Osteoblast (primary cell): ENCODE data around the gene DPH1. TPM values are rescaled to one million over a fixed set of nuclear protein-coding genes. Genes with fewer than 3 reads are reported as not detected.

Source experiments
- DNase-seq: peaks from one replicate; pipeline ENCODE4 v3.0.0; 2011; ENCODE audit warnings: low spot score, mixed read lengths; ENCODE audit not compliant: insufficient read length; ENCODE audit errors: missing footprints
- H2AFZ ChIP-seq: 2 replicates; pipeline ENCODE4 v1.6.0; 2011; ENCODE audit warnings: mild to moderate bottlenecking, low read length
- H3K27ac ChIP-seq: 2 replicates; pipeline ENCODE4 v1.5.1; 2011; ENCODE audit warnings: mild to moderate bottlenecking, low read depth, low read length, moderate library complexity
- H3K27me3 ChIP-seq: 2 replicates; pipeline ENCODE4 v1.6.0; 2012; ENCODE audit warnings: mild to moderate bottlenecking, control low read depth, inconsistent platforms, low read length, moderate library complexity; ENCODE audit not compliant: insufficient read depth
- H3K36me3 ChIP-seq: 2 replicates; pipeline ENCODE4 v1.5.1; 2011; ENCODE audit warnings: mild to moderate bottlenecking, low read length, control low read depth, moderate library complexity; ENCODE audit not compliant: insufficient read depth
- H3K4me1 ChIP-seq: 2 replicates; pipeline ENCODE4 v1.5.1; 2011; ENCODE audit warnings: mild to moderate bottlenecking, low read length, control low read depth, moderate library complexity; ENCODE audit not compliant: insufficient read depth
- H3K4me2 ChIP-seq: 2 replicates; pipeline ENCODE4 v1.6.0; 2011; ENCODE audit warnings: mild to moderate bottlenecking, low read length; ENCODE audit not compliant: insufficient read depth
- H3K4me3 ChIP-seq: fragments of 200-600 bp; sonication (generic); 3 replicates; pipeline ENCODE4 v1.5.1; 2012; ENCODE audit warnings: mild to moderate bottlenecking, low read length, inconsistent platforms; ENCODE audit not compliant: insufficient read depth
- H3K79me2 ChIP-seq: 2 replicates; pipeline ENCODE4 v1.6.0; 2012; ENCODE audit warnings: mild to moderate bottlenecking, low read length, control low read depth, inconsistent platforms; ENCODE audit not compliant: insufficient read depth
- H3K9me3 ChIP-seq: 2 replicates; pipeline ENCODE4 v1.5.1; 2011; ENCODE audit warnings: low read depth, low read length, control low read depth
- H4K20me1 ChIP-seq: 2 replicates; pipeline ENCODE4 v1.6.0; 2012; ENCODE audit warnings: mild to moderate bottlenecking, low read length, control low read depth; ENCODE audit not compliant: insufficient read depth
- total RNA-seq: library from RNA; depleted of rRNA; stranded (reverse); fragments of >200 nt; gene quantifications from 2 replicates; pipeline ENCODE4 v1.2.3, GENCODE V29; 2012
- TF ChIP-seq, protein P1 (sequence below): IDR thresholded peaks from 2 replicates; pipeline ENCODE4 v1.5.1; 2011; ENCODE audit warnings: mild to moderate bottlenecking, low read depth, low read length, moderate library complexity; ENCODE audit errors: extremely low read depth

Gene DPH1
- total RNA-seq, 1 donor: 63.7 TPM

DNA sequence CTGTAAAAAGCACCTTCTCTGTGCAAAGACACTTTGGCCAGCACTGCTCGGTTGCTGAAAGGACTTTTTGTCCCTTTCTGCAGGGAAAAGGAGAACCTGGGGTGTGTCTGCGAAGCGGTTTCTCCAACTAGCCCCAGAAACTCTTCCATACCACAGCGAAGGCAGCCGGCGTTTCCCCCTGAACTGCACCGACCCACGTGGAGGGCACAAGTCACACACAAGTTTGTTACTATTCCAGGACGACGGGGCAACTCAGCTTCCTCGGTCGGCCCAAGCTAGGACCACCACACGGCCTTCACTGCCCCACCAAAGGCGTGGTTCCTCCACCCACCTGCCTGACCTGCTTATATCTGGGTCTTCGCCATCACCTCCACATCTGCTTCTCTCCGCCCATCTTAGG, 6.7 kb upstream of the DPH1 start:
- no peak overlapping the region for H2AFZ ChIP-seq
- no peaks in the 10 kb centered on the region for H4K20me1 ChIP-seq
- H3K4me2 ChIP-seq: no peak overlapping the region
- DNase-seq: peak; percentile 14
- TF ChIP-seq, protein P1, sequence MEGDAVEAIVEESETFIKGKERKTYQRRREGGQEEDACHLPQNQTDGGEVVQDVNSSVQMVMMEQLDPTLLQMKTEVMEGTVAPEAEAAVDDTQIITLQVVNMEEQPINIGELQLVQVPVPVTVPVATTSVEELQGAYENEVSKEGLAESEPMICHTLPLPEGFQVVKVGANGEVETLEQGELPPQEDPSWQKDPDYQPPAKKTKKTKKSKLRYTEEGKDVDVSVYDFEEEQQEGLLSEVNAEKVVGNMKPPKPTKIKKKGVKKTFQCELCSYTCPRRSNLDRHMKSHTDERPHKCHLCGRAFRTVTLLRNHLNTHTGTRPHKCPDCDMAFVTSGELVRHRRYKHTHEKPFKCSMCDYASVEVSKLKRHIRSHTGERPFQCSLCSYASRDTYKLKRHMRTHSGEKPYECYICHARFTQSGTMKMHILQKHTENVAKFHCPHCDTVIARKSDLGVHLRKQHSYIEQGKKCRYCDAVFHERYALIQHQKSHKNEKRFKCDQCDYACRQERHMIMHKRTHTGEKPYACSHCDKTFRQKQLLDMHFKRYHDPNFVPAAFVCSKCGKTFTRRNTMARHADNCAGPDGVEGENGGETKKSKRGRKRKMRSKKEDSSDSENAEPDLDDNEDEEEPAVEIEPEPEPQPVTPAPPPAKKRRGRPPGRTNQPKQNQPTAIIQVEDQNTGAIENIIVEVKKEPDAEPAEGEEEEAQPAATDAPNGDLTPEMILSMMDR: no peak
- H3K4me3 ChIP-seq: no peak overlapping the region
- peaks cover 20% of the 10 kb centered on the region for H3K4me1 ChIP-seq
- peaks cover 56% of the 10 kb centered on the region for H3K27me3 ChIP-seq
- no peaks in the 10 kb centered on the region for H3K9me3 ChIP-seq
- H3K27ac ChIP-seq: no peak overlapping the region
- H3K79me2 ChIP-seq: no peaks in the 10 kb centered on the region
- no peaks in the 10 kb centered on the region for H3K36me3 ChIP-seq

DNA sequence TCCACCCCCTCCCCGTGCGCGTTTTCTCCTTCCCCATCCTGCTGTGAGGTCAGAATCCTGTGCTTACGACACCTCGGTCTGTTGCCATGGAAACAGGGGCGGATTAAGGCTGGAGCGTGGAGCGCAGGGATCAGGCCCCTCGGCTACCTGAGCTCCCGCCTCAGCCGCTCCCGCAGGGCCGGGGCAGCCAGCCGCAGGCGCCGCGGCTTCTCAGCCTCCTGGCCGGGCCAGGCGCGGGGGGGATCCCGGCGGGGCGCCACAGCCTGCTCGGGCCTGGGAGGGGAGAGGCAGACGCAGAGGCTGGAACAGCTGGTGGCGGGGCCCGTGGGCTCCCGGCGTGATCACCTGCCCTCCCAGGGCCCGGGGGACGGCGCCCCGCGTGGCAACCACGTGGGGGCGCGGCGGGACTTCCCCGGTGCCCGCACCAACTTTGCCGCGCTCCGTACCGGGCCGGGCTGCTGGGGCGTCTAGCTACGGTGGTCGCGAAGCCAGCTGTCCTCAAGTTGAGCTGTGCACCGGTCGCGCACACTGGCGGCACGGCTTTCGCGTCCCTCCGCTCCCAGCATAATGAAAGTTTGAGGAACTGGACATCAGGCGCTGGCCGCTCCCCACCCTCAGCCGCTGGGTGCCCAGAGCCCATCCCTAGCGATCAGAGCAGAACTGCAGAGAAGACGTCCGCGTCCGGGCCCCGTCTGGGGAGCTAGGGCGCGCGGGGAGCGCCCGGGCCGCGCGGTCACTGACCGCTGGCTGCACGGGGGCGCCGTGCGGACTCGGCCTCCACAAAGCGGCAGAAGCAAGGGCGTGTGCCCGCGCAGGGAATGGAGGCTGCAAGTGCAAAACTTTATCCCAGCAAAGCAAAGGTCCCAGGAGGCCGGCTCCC, 6.0 kb upstream of the DPH1 start:
- Histone ChIP-seq H3K27ac (no peak overlapping the region), H3K9me3 (no peaks in the 10 kb centered on the region), H2AFZ (no peak overlapping the region), H4K20me1 (no peaks in the 10 kb centered on the region), H3K4me3 (peak overlapping the region; percentile 67), H3K79me2 (no peaks in the 10 kb centered on the region), H3K4me2 (peak overlapping the region; percentile 79), H3K36me3 (no peaks in the 10 kb centered on the region), H3K4me1 (peaks cover 27% of the 10 kb centered on the region), H3K27me3 (peaks cover 53% of the 10 kb centered on the region)
- TF ChIP-seq, protein P1: no peak
- peak; percentile 92 for DNase-seq

DNA sequence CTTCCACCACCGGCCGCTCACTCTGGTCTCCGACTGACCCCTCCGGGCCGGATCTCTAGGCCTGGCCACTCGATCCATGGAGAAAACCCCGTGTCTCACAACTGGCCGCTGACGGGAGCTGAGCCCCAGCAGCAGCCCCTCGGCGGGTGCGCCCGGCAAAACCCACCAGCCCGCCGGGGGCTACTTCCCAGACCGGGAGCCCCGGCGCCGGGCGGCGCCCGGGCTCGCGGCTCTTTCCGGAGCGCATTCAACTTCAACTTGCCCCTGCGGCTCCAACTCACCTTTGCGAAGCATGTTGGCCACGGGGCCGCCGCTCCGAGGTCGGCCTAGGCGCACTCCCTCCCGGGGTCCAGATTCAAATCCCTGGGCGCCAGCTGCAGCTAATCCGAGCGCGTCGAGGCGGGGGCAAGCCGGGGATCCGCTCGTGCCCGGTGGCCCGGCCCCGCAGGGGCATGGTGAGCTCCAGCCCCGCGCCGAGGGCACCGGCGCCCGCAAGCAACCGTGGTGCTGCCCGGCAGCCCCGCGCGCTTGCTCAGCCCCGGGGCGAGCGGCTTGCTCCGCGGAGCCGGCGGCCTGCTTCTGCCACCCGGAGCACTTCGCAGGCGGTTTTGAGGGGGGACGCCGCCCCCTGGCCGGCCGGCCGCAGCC, 5.3 kb upstream of the DPH1 start:
- no peaks in the 10 kb centered on the region for H3K9me3 ChIP-seq
- no peaks in the 10 kb centered on the region for H3K79me2 ChIP-seq
- peak overlapping the region; percentile 79 for H3K4me2 ChIP-seq
- TF ChIP-seq, protein P1: no peak
- no peak overlapping the region for H2AFZ ChIP-seq
- no peak overlapping the region for H3K27ac ChIP-seq
- H3K4me1 ChIP-seq: peaks cover 29% of the 10 kb centered on the region
- peak; percentile 89 for DNase-seq
- peaks cover 45% of the 10 kb centered on the region for H3K27me3 ChIP-seq
- peak overlapping the region; percentile 67 for H3K4me3 ChIP-seq
- H4K20me1 ChIP-seq: no peaks in the 10 kb centered on the region
- no peaks in the 10 kb centered on the region for H3K36me3 ChIP-seq

DNA sequence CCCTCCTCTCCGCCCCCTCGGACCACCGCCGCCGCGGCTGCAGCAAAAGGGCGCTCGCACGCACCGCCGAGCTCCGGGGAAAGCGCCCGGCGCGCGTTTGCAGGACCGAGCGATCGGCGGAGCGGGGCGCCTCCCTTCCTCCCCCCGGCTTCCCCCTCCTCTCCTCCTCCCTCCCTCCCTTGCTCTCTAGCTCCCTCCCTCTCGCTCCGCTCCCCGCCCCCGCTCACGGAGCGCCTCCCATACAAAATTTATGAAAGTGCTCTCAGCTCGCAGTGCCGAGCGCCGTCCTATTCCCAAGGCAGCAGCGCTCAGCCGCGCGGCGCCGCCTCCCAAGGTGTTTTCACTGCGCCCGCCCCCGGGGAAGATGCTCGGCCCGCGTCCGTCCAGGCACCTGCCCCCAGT, 4.7 kb upstream of the DPH1 start, which contains the start of gene RTN4RL1:
RTN4RL1 (minus strand) TSS at position 115 of the 402 bp plus-strand sequence. CDS start 469 bp downstream, outside the sequence.
- Histone ChIP-seq H3K9me3 (no peaks in the 10 kb centered on the region), H2AFZ (peak within 1 kb of the TSS; percentile 56), H3K4me2 (peak within 1 kb of the TSS; percentile 79), H3K4me3 (peak within 1 kb of the TSS; percentile 67), H3K27ac (no peak within 1 kb of the TSS), H3K4me1 (peaks cover 29% of the 10 kb centered on the region), H3K27me3 (peaks cover 41% of the 10 kb centered on the region), H3K36me3 (no peaks in the 10 kb centered on the region), H3K79me2 (peaks cover under 1% of the 10 kb centered on the region), H4K20me1 (no peaks in the 10 kb centered on the region)
- peak; percentile 96 for DNase-seq
- TF ChIP-seq, protein P1: no peak
